ENCODE data around the gene ACSS3.
A peak's percentile ranks its signal among the peaks of the same experiment; 100 is the strongest.

DNA sequence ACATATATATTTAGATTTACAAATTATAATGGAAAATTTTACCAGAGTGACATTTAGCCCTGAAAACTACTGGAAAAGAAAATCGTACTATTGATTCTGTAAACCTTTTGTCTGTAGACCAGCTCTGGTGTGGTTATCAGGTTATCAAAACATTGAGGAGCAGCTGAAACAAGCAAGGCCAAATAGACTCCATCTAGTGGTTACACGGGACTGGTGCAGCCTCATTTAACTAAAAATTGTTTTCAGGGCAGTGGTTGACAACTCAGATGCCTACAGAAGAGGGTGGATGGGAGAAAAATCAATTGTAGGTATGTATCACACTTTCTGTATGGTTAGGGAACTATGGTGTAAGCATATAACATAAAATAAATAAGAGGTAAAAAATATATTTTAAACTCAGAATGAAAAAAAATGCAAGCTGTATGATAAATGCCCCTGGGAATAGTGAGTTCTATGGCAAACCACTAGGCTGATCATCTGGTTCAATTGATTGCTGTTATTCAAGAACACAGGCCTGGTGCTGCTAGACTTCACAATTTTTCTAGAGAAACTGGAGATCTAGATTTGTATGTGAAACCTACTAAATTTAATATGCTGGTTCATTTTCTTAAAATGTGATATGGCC is 51.2 kb downstream of the ACSS3 start:
- TF ChIP-seq, protein P1, sequence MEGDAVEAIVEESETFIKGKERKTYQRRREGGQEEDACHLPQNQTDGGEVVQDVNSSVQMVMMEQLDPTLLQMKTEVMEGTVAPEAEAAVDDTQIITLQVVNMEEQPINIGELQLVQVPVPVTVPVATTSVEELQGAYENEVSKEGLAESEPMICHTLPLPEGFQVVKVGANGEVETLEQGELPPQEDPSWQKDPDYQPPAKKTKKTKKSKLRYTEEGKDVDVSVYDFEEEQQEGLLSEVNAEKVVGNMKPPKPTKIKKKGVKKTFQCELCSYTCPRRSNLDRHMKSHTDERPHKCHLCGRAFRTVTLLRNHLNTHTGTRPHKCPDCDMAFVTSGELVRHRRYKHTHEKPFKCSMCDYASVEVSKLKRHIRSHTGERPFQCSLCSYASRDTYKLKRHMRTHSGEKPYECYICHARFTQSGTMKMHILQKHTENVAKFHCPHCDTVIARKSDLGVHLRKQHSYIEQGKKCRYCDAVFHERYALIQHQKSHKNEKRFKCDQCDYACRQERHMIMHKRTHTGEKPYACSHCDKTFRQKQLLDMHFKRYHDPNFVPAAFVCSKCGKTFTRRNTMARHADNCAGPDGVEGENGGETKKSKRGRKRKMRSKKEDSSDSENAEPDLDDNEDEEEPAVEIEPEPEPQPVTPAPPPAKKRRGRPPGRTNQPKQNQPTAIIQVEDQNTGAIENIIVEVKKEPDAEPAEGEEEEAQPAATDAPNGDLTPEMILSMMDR (IDR thresholded peaks at IDR 0.05; ENCODE audit: low read length) = peak; percentile 60
- TF ChIP-seq EZH2 (IDR thresholded peaks at IDR 0.05; ENCODE audit: borderline replicate concordance, low read length) = no peak
